ENCODE data around the gene PLXNA1. TPM values are rescaled to one million over a fixed set of nuclear protein-coding genes. Genes with fewer than 3 reads are reported as not detected.

PLXNA1 gene
- total and polyA plus RNA-seq, 10 of the 15 experiments (the other 5 are each of a cell fraction or from before 2014, with no cell fraction given) = 0.03 to 16.4 (median 2.5) TPM

DNA sequence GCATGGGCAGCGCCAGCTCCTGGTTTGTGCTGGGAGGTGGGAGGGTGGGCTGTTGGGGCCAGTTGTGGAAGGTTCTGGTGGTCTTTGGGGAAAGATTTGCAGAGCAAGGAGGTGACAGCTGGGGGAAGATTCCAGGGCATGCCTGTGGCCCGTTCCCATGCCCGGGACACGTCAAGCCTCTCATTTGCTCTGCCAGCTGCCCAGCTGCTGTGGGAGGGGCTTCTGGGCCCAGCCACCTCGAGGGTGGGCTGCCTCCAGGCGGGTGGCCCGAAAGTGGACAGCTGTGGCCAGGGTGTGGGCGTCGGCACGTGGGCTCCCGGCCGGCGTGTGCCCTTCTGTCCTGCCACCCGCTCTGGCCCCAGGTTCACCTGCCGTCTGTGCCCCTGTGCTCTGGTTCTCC, 17.2 kb downstream of the PLXNA1 start:
- H3K4me3 ChIP-seq = no peak overlapping the region
- intact Hi-C loops (cut with micrococcal nuclease; ENCODE audit: unreplicated experiment) = no loop called here
- no peaks in the 10 kb centered on the region for H3K79me2 ChIP-seq (ENCODE audit: control insufficient read depth, insufficient read depth, low read length)
- no peak overlapping the region for H3K27ac ChIP-seq (ENCODE audit: control insufficient read depth, insufficient read depth)
- H3K9me3 ChIP-seq (replicated peaks; ENCODE audit: control insufficient read depth, insufficient read depth, low read length) = no peaks in the 10 kb centered on the region
- BruUV-seq (replicated peaks) = no TSS peak
- RAD21 ChIA-PET (ENCODE audit: unreplicated experiment) = interaction anchor here (0.6 kb wide), 1 partner anchor 507 kb away, joined by 3 read pairs; no protein-coding TSS in a partner anchor
- no peak overlapping the region for H3K9ac ChIP-seq (ENCODE audit: control insufficient read depth, insufficient read depth, low read length)
- TF ChIP-seq POLR2AphosphoS5 (IDR thresholded peaks at IDR 0.05; ENCODE audit: low read length) (no peak), EP300 (IDR thresholded peaks at IDR 0.05; ENCODE audit: borderline replicate concordance in 1 of 2, control insufficient read depth in 1 of 2, low read depth in 2 of 2, low read length in 2 of 2) (no peak), STAT3 (IDR thresholded peaks at IDR 0.05; ENCODE audit: low read depth, low read length) (no peak), RBBP5 (conservative IDR thresholded peaks at IDR 0.05) (no peak), KAT2A (conservative IDR thresholded peaks at IDR 0.05; ENCODE audit: control insufficient read depth, low read depth, low read length) (no peak), HCFC1 (IDR thresholded peaks at IDR 0.05; ENCODE audit: low read length) (no peak), STAT1 (conservative IDR thresholded peaks at IDR 0.05) (no peak), ZNF384 (IDR thresholded peaks at IDR 0.05; ENCODE audit: borderline replicate concordance, low read depth, low read length) (no peak)
- POLR2A ChIA-PET = no interaction called here
- CTCF ChIA-PET = no interaction called here
- H4K20me1 ChIP-seq (ENCODE audit: control insufficient read depth, insufficient read depth) = no peaks in the 10 kb centered on the region
- no peak overlapping the region for H2AFZ ChIP-seq (ENCODE audit: control insufficient read depth, low read depth, low read length)
- no peak overlapping the region for H3K4me2 ChIP-seq (ENCODE audit: control insufficient read depth, insufficient read depth)
- FAIRE-seq (no peak), DNase-seq (ENCODE audit: low read depth, low spot score) (no peak), ATAC-seq (no peak)
- 71% methylated on average over 12 of the region's 15 CpGs for WGBS (ENCODE audit: insufficient coverage, insufficient replicate concordance, low lambda C conversion rate, missing lambda C conversion rate)
- SMC1A ChIA-PET (ENCODE audit: uncharacterized antibody, unreplicated experiment) = no interaction called here
- in situ Hi-C loops (cut with MboI) = no loop called here
- peaks cover 0 to 8% of the 10 kb centered on the region in 2 experiments; a peak in 2 of 4 replicates for H3K36me3 ChIP-seq (ENCODE audit: control insufficient read depth in 2 of 2, insufficient read depth in 2 of 2, low read length in 1 of 2)
- peaks cover 7% of the 10 kb centered on the region for H3K4me1 ChIP-seq (ENCODE audit: control insufficient read depth, insufficient read depth, low read length)
- no peaks in the 10 kb centered on the region for H3K27me3 ChIP-seq (replicated peaks in 1 of 2; ENCODE audit: control insufficient read depth in 2 of 2, insufficient read depth in 2 of 2, low read length in 1 of 2)

GRCh38 chr3:127000761-127001160, 17.8 kb downstream of the PLXNA1 start:
- no peak overlapping the region for H2AFZ ChIP-seq (ENCODE audit: control insufficient read depth, low read depth, low read length)
- intact Hi-C loops (cut with micrococcal nuclease; ENCODE audit: unreplicated experiment) (no loop called here), in situ Hi-C loops (cut with MboI) (no loop called here)
- ChIA-PET CTCF (no interaction called here), RAD21 (ENCODE audit: unreplicated experiment) (no interaction called here), POLR2A (no interaction called here), SMC1A (ENCODE audit: uncharacterized antibody, unreplicated experiment) (no interaction called here)
- no peak overlapping the region for H3K9ac ChIP-seq (ENCODE audit: control insufficient read depth, insufficient read depth, low read length)
- no peaks in the 10 kb centered on the region for H3K27me3 ChIP-seq (replicated peaks in 1 of 2; ENCODE audit: control insufficient read depth in 2 of 2, insufficient read depth in 2 of 2, low read length in 1 of 2)
- H3K4me3 ChIP-seq = no peak overlapping the region
- H3K36me3 ChIP-seq (ENCODE audit: control insufficient read depth in 2 of 2, insufficient read depth in 2 of 2, low read length in 1 of 2) = peaks cover 0 to 8% of the 10 kb centered on the region in 2 experiments; a peak in 2 of 4 replicates
- 89% methylated on average over 10 of the region's 12 CpGs for WGBS (ENCODE audit: insufficient coverage, insufficient replicate concordance, low lambda C conversion rate, missing lambda C conversion rate)
- no peak overlapping the region for H3K4me2 ChIP-seq (ENCODE audit: control insufficient read depth, insufficient read depth)
- FAIRE-seq = no peak
- DNase-seq (ENCODE audit: low read depth, low spot score) = no peak
- H3K79me2 ChIP-seq (ENCODE audit: control insufficient read depth, insufficient read depth, low read length) = no peaks in the 10 kb centered on the region
- no peaks in the 10 kb centered on the region for H3K9me3 ChIP-seq (replicated peaks; ENCODE audit: control insufficient read depth, insufficient read depth, low read length)
- ATAC-seq = no peak
- no TSS peak for BruUV-seq (replicated peaks)
- H3K4me1 ChIP-seq (ENCODE audit: control insufficient read depth, insufficient read depth, low read length) = peaks cover 7% of the 10 kb centered on the region
- no peaks in the 10 kb centered on the region for H4K20me1 ChIP-seq (ENCODE audit: control insufficient read depth, insufficient read depth)
- no peak overlapping the region for H3K27ac ChIP-seq (ENCODE audit: control insufficient read depth, insufficient read depth)
- TF ChIP-seq EZH2 (IDR thresholded peaks at IDR 0.05; ENCODE audit: borderline replicate concordance, control insufficient read depth, low read depth, low read length) (no peak), EP300 (IDR thresholded peaks at IDR 0.05; ENCODE audit: borderline replicate concordance in 1 of 2, control insufficient read depth in 1 of 2, low read depth in 2 of 2, low read length in 2 of 2) (no peak)
- TF ChIP-seq, protein P1, sequence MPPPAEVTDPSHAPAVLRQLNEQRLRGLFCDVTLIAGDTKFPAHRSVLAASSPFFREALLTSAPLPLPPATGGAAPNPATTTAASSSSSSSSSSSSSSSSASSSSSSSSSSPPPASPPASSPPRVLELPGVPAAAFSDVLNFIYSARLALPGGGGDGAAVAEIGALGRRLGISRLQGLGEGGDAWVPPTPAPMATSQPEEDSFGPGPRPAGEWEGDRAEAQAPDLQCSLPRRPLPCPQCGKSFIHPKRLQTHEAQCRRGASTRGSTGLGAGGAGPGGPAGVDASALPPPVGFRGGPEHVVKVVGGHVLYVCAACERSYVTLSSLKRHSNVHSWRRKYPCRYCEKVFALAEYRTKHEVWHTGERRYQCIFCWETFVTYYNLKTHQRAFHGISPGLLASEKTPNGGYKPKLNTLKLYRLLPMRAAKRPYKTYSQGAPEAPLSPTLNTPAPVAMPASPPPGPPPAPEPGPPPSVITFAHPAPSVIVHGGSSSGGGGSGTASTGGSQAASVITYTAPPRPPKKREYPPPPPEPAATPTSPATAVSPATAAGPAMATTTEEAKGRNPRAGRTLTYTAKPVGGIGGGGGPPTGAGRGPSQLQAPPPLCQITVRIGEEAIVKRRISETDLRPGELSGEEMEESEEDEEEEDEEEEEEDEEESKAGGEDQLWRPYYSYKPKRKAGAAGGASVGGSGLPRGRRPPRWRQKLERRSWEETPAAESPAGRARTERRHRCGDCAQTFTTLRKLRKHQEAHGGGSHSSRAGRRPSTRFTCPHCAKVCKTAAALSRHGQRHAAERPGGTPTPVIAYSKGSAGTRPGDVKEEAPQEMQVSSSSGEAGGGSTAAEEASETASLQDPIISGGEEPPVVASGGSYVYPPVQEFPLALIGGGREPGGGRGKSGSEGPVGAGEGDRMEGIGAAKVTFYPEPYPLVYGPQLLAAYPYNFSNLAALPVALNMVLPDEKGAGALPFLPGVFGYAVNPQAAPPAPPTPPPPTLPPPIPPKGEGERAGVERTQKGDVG (CRISPR knock-in tag; IDR thresholded peaks at IDR 0.05) = no peak
- TF ChIP-seq, protein P2, sequence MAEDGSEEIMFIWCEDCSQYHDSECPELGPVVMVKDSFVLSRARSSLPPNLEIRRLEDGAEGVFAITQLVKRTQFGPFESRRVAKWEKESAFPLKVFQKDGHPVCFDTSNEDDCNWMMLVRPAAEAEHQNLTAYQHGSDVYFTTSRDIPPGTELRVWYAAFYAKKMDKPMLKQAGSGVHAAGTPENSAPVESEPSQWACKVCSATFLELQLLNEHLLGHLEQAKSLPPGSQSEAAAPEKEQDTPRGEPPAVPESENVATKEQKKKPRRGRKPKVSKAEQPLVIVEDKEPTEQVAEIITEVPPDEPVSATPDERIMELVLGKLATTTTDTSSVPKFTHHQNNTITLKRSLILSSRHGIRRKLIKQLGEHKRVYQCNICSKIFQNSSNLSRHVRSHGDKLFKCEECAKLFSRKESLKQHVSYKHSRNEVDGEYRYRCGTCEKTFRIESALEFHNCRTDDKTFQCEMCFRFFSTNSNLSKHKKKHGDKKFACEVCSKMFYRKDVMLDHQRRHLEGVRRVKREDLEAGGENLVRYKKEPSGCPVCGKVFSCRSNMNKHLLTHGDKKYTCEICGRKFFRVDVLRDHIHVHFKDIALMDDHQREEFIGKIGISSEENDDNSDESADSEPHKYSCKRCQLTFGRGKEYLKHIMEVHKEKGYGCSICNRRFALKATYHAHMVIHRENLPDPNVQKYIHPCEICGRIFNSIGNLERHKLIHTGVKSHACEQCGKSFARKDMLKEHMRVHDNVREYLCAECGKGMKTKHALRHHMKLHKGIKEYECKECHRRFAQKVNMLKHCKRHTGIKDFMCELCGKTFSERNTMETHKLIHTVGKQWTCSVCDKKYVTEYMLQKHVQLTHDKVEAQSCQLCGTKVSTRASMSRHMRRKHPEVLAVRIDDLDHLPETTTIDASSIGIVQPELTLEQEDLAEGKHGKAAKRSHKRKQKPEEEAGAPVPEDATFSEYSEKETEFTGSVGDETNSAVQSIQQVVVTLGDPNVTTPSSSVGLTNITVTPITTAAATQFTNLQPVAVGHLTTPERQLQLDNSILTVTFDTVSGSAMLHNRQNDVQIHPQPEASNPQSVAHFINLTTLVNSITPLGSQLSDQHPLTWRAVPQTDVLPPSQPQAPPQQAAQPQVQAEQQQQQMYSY (CRISPR knock-in tag; IDR thresholded peaks at IDR 0.05) = no peak
